Smooth muscle cell (in vitro differentiated cells): ENCODE measurements around the gene ELMOD3. TPM values are rescaled to one million over a fixed set of nuclear protein-coding genes. Genes with fewer than 3 reads are reported as not detected.

Experiments
- DNase-seq: peaks from one replicate; lab custom pipeline; 2025; ENCODE audit not compliant: unreplicated experiment; lab: John Stamatoyannopoulos, UW
- H2AFZ ChIP-seq: fragments of 200-600 bp; sonication (generic); 2 replicates; pipeline ENCODE4 v1.6.0; 2016; ENCODE audit warnings: antibody characterized with exemption, low read depth, mild to moderate bottlenecking
- H3F3A ChIP-seq: fragments of 200-600 bp; sonication (generic); 2 replicates; pipeline ENCODE4 v1.6.0; 2017; ENCODE audit warnings: antibody characterized with exemption, low read depth
- H3K27ac ChIP-seq: fragments of 200-600 bp; sonication (generic); 2 replicates; pipeline ENCODE4 v1.5.1; 2016; ENCODE audit warnings: low read depth, mild to moderate bottlenecking
- H3K27me3 ChIP-seq: fragments of 200-600 bp; sonication (generic); 2 replicates; pipeline ENCODE4 v1.6.1; 2016; ENCODE audit warnings: low read depth, mild to moderate bottlenecking
- H3K36me3 ChIP-seq: fragments of 200-600 bp; sonication (generic); 2 replicates; pipeline ENCODE4 v1.5.1; 2016; ENCODE audit warnings: low read depth
- H3K4me1 ChIP-seq: fragments of 200-600 bp; sonication (generic); 2 replicates; pipeline ENCODE4 v1.5.1; 2016; ENCODE audit warnings: low read depth
- H3K4me2 ChIP-seq: fragments of 200-600 bp; sonication (generic); 2 replicates; pipeline ENCODE4 v1.6.0; 2016; ENCODE audit warnings: mild to moderate bottlenecking
- H3K4me3 ChIP-seq: fragments of 200-600 bp; sonication (generic); 2 replicates; pipeline ENCODE4 v1.5.1; 2016; ENCODE audit warnings: mild to moderate bottlenecking
- H3K79me2 ChIP-seq: fragments of 200-600 bp; sonication (generic); 2 replicates; pipeline ENCODE4 v1.6.0; 2016; ENCODE audit warnings: low read depth, mild to moderate bottlenecking
- H3K9ac ChIP-seq: fragments of 200-600 bp; sonication (generic); 2 replicates; pipeline ENCODE4 v1.6.0; 2016; ENCODE audit warnings: low read depth
- H3K9me3 ChIP-seq: fragments of 200-600 bp; sonication (generic); replicated peaks from 2 replicates; pipeline ENCODE4 v1.5.1; 2016; ENCODE audit warnings: low read depth
- H4K20me1 ChIP-seq: fragments of 200-600 bp; sonication (generic); 2 replicates; pipeline ENCODE4 v1.6.0; 2016; ENCODE audit warnings: low read depth
- CTCF ChIP-seq: fragments of 200-600 bp; sonication (generic); IDR thresholded peaks from 2 replicates; pipeline ENCODE4 v1.5.1; 2017; ENCODE audit warnings: borderline replicate concordance, mild to moderate bottlenecking, antibody characterized with exemption; ENCODE audit not compliant: insufficient read depth, poor library complexity, severe bottlenecking
- WGBS: methylation state at CpG from one replicate; pipeline ENCODE4 v1.1.7; 2016; ENCODE audit warnings: low lambda C conversion rate; 5-methylcytosine and 5-hydroxymethylcytosine counted together
- polyA plus RNA-seq: library from polyadenylated mRNA; unstranded; fragments of >200 nt; fragmentation: Nextera tagmentation; extraction: Ambion mirVana; gene quantifications from 2 replicates; pipeline ENCODE4 v1.2.1, GENCODE V29; 2016
- total RNA-seq: library from RNA; depleted of rRNA; stranded (reverse); fragments of >200 nt; gene quantifications from 2 replicates; pipeline ENCODE4 v1.2.3, GENCODE V29; 2014

ELMOD3 gene
- total and polyA plus RNA-seq, 2 experiments from 2014 or later = 13.3 to 15.2 TPM

DNA sequence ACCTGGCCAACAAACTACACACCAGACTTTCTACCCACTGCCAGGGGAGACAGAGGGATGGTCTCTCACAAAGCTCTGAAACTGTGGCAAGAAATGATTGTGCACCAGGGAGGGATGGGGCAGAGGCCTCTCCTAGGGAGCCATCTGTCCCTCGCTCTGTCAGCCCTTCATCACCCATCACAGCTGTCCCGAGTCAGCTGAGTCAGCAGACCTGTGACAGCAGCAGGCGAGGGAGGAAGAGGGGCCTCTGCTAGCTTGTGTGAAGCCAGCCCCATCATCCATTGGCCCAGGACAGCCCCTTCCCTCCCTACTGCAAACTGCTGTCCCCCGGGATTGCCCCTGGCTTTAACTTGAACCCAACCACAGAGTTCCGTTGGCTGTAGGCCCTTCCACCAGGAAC is 69.0 kb downstream of the ELMOD3 start:
- Histone ChIP-seq H3K9ac (no peak overlapping the region), H3K79me2 (no peaks in the 10 kb centered on the region), H3F3A (peaks cover 3% of the 10 kb centered on the region), H2AFZ (no peak overlapping the region), H3K9me3 (no peaks in the 10 kb centered on the region), H3K4me1 (peaks cover 10% of the 10 kb centered on the region), H3K27ac (no peak overlapping the region), H3K36me3 (no peaks in the 10 kb centered on the region), H4K20me1 (no peaks in the 10 kb centered on the region), H3K27me3 (no peaks in the 10 kb centered on the region), H3K4me3 (no peak overlapping the region), H3K4me2 (no peak overlapping the region)
- WGBS = 80% methylated on average over 5 of the region's 5 CpGs
- no peak for TF ChIP-seq CTCF
- DNase-seq = no peak

DNA sequence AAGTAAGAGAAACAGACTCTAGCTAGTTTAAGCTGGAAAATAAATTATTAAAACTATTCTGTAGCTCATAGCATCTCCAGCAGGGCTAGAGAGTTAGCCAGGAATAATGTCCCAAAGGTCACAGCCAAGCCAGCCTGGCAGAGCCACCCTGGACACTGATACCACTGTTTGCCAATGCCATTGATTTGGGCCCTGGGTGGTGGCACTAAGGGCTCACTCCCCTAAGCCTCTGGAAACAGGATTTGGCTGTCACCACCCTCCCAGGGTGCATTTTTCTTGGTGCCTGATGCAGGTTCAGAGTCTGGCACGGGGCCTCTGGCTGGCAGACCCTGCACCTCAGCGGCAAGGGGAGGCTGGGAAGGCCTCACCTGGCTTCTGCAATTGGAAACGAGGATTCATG is 71.0 kb downstream of the ELMOD3 start:
- DNase-seq = no peak
- Histone ChIP-seq H3K4me3 (no peak overlapping the region), H3K4me1 (peaks cover 11% of the 10 kb centered on the region), H2AFZ (no peak overlapping the region), H3K9ac (no peak overlapping the region), H4K20me1 (no peaks in the 10 kb centered on the region), H3K27ac (no peak overlapping the region), H3K9me3 (no peaks in the 10 kb centered on the region), H3K27me3 (no peaks in the 10 kb centered on the region), H3K79me2 (no peaks in the 10 kb centered on the region), H3K4me2 (no peak overlapping the region), H3K36me3 (no peaks in the 10 kb centered on the region), H3F3A (no peaks in the 10 kb centered on the region)
- WGBS = 92% methylated on average over 3 of the region's 3 CpGs
- no peak for TF ChIP-seq CTCF

- no peak overlapping the region for H3K4me2 ChIP-seq
- no peaks in the 10 kb centered on the region for H3K9me3 ChIP-seq
- H3K27me3 ChIP-seq = no peaks in the 10 kb centered on the region
- no peak for DNase-seq
- H3K9ac ChIP-seq = no peak overlapping the region
- TF ChIP-seq CTCF = no peak
- no peak overlapping the region for H3K4me3 ChIP-seq
- H4K20me1 ChIP-seq = no peaks in the 10 kb centered on the region
- H2AFZ ChIP-seq = no peak overlapping the region
- no peak overlapping the region for H3K27ac ChIP-seq
- 93% methylated on average over 3 of the region's 3 CpGs for WGBS
- peaks cover 21% of the 10 kb centered on the region for H3K4me1 ChIP-seq
- H3K36me3 ChIP-seq = no peaks in the 10 kb centered on the region
- no peaks in the 10 kb centered on the region for H3K79me2 ChIP-seq
- H3F3A ChIP-seq = no peaks in the 10 kb centered on the region
Observed at GRCh38 chr2:85427300-85427835, 72.8 kb downstream of the ELMOD3 start.

GRCh38 chr2:85428343-85428881 is 73.8 kb downstream of the ELMOD3 start:
- H4K20me1 ChIP-seq = no peaks in the 10 kb centered on the region
- H2AFZ ChIP-seq = peak overlapping the region; percentile 38
- no peak for TF ChIP-seq CTCF
- WGBS = 67% methylated on average over 7 of the region's 7 CpGs
- H3K27ac ChIP-seq = no peak overlapping the region
- H3K4me3 ChIP-seq = no peak overlapping the region
- DNase-seq = no peak
- no peaks in the 10 kb centered on the region for H3K36me3 ChIP-seq
- H3K9ac ChIP-seq = no peak overlapping the region
- H3K9me3 ChIP-seq = no peaks in the 10 kb centered on the region
- H3K79me2 ChIP-seq = no peaks in the 10 kb centered on the region
- H3K4me1 ChIP-seq = peaks cover 21% of the 10 kb centered on the region
- no peaks in the 10 kb centered on the region for H3K27me3 ChIP-seq
- no peak overlapping the region for H3K4me2 ChIP-seq
- H3F3A ChIP-seq = no peaks in the 10 kb centered on the region
